Thyroid gland (tissue), 4 donors: ENCODE data around the gene NDUFS8.

ENCODE experiments used
- POLR2A ChIP-seq, 2 donors: fragments of 450-650 bp; IDR thresholded peaks; one replicate each; pipeline ENCODE4 v1.6.1; 2017; ENCODE audit warnings: antibody characterized with exemption in 2 of 2, mild to moderate bottlenecking in 2 of 2, moderate library complexity in 1 of 2
- TF ChIP-seq, protein P1 (sequence below), 6 experiments: fragments of 200-600 bp in 3 of 6; fragments of 450-650 bp in 3 of 6; sonication (generic) in 3 of 6; IDR thresholded peaks; one replicate each; pipeline ENCODE4 v1.5.1; 2016 to 2019; ENCODE audit warnings: antibody characterized with exemption in 6 of 6, mild to moderate bottlenecking in 2 of 6, inconsistent platforms in 1 of 6, moderate library complexity in 1 of 6

DNA sequence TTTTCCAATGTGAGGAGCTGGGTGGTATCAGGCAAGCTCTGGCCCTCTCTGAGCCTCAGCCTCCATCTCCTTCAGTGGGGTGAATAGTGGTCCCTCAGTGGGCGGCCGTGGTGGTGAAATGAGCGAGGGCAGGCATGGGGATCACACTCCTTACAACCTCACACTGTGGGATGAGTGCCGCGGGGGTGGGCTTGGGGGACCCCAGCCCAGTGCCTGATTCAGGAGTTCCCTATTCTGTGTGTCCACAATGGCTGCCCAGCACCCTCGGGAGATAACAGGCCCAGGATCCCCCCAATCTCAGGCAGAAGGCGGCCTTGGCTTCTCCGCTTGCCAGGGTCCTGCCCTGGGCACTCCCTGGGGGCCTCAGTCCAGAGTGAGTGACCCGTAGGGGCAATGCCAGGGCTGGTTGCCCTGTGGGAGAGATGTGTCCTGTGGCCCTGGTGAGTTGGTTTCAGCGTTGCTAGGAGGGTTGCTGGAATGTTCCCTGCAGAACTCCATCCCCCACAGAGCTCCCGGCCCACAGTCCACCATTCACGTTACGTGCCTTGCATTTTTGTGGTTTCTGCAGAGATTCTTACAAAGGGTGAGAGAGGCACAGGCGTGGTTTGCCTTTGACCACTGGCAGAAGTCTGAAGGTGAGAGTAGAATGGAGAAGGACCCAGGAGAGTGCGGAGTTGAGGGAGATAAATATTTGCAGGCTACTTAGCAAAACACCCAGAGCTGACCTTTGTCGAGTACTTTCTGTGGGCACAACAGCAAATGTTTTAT lies 17.5 kb upstream of the NDUFS8 start:
- TF ChIP-seq, protein P1, sequence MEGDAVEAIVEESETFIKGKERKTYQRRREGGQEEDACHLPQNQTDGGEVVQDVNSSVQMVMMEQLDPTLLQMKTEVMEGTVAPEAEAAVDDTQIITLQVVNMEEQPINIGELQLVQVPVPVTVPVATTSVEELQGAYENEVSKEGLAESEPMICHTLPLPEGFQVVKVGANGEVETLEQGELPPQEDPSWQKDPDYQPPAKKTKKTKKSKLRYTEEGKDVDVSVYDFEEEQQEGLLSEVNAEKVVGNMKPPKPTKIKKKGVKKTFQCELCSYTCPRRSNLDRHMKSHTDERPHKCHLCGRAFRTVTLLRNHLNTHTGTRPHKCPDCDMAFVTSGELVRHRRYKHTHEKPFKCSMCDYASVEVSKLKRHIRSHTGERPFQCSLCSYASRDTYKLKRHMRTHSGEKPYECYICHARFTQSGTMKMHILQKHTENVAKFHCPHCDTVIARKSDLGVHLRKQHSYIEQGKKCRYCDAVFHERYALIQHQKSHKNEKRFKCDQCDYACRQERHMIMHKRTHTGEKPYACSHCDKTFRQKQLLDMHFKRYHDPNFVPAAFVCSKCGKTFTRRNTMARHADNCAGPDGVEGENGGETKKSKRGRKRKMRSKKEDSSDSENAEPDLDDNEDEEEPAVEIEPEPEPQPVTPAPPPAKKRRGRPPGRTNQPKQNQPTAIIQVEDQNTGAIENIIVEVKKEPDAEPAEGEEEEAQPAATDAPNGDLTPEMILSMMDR (IDR thresholded peaks at IDR 0.05), result no peak
- TF ChIP-seq POLR2A (IDR thresholded peaks at IDR 0.05), result no peak
